ENCODE data around the gene KLF11. TPM values are rescaled to one million over a fixed set of nuclear protein-coding genes. Genes with fewer than 3 reads are reported as not detected.

The KLF11 gene
- total RNA-seq, 3 donors from 2014 or later (not counting 1 experiment from before 2014, with no cell fraction given), result 47.3 to 85.8 (median 49.3) TPM

DNA sequence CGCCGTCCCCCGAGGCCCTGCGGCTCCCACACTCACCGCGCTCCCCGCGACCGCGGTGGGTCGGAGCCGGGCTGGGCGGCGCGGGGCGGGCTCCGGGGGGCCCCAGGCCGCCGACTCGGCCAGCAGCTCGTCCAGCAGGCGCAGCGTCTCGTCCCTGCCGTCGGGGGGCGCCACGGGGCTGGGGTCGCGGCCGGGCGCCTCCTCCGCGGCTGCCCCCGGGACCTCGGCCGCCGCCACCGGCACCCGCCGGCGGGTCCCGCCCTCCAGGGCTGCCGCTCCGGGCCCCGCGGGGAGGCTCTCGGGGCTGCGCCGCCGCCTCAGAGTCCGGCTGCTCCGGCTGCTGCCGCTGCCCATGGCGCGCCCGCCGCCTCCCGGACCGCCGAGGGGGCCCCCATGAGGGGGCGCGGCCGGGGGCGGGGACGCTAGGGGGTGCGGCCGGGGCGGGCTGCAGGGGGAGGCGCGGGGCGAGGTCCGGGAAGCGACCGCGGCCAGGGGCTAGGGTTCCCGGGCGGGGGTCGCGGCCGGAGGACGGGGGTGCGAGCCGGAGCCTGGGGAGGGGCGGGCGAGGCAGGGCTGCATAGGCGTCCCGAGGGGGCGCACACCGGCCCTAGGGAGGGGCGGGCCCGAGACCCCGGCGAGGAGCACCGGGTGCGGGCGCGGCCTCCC lies 36.7 kb downstream of the KLF11 start, which contains the start of gene CYS1:
CYS1 (minus strand) TSS at position 542 of the 666 bp plus-strand sequence; CDS start at position 354, 188 bp downstream.
- intact Hi-C loops (cut with micrococcal nuclease), result no loop called here

DNA sequence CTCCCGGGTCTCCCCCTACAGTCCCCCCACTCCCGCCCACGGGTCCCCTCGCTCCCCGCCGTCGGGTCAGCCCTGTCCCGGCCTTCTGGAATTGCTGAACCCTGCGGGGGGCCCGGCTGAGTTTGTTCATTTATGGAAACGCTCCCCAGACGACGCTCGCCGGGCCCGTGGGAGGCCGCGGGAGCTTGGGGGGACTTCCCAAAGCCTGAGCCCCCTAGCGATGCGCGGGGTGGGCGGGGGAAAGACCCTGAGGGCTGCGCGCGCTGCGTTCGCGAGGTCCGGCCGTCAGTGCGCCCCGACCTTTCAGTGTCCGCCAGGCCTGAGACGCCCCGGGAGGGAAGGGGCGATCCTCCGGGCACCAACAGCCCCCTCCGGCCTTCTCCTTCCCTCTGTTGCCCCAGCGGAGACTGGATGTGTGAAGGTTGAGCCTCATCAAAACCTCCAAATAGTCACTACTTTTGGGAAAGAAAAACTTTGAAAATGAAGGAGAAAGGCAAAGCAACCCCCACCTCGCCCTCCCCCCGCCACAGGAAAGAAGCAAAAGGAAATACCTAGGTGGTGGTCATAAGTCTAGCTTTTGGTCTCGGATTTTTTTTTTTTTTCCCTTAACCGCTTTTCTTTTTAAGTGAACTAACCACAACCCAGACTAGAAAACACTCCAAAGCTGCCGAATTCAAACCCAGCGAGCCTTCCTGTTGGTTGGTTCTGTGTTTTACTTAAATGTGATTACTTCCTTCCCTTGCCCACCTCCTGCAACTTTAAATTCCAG lies 37.4 kb downstream of the KLF11 start:
- peaks cover 18 to 21% of the 10 kb centered on the region in 2 donors for H3K4me1 Mint-ChIP-seq
- ATAC-seq (peak in 2 of 3 donors; percentile 43 to 68), DNase-seq (peak in 1 of 2 donors; percentile 71)
- H3K9me3 Mint-ChIP-seq, result no peaks in the 10 kb centered on the region
- under 1% methylated on average over 40 of the region's 45 CpGs for WGBS (ENCODE audit: insufficient coverage)
- no peaks in the 10 kb centered on the region for H3K36me3 Mint-ChIP-seq
- H3K27me3 ChIP-seq (ENCODE audit: control insufficient read depth, insufficient read depth, low read length), result peaks cover 46% of the 10 kb centered on the region
- intact Hi-C loops (cut with micrococcal nuclease), result no loop called here
- H3K27me3 Mint-ChIP-seq (ENCODE audit: low read depth in 2 of 2), result peaks cover 63 to 71% of the 10 kb centered on the region in 2 donors
- H3K4me3 Mint-ChIP-seq, result peak overlapping the region; percentile 82
- H3K36me3 ChIP-seq (ENCODE audit: control insufficient read depth, insufficient read depth, low read length), result no peaks in the 10 kb centered on the region
- H3K27ac ChIP-seq (ENCODE audit: low read length), result no peak overlapping the region
- H3K27ac Mint-ChIP-seq, result peak overlapping the region in 1 of 2 donors; percentile 51
- no peaks in the 10 kb centered on the region for H3K9me3 ChIP-seq (ENCODE audit: control insufficient read depth, insufficient read depth, low read length)
- TF ChIP-seq, protein P1, sequence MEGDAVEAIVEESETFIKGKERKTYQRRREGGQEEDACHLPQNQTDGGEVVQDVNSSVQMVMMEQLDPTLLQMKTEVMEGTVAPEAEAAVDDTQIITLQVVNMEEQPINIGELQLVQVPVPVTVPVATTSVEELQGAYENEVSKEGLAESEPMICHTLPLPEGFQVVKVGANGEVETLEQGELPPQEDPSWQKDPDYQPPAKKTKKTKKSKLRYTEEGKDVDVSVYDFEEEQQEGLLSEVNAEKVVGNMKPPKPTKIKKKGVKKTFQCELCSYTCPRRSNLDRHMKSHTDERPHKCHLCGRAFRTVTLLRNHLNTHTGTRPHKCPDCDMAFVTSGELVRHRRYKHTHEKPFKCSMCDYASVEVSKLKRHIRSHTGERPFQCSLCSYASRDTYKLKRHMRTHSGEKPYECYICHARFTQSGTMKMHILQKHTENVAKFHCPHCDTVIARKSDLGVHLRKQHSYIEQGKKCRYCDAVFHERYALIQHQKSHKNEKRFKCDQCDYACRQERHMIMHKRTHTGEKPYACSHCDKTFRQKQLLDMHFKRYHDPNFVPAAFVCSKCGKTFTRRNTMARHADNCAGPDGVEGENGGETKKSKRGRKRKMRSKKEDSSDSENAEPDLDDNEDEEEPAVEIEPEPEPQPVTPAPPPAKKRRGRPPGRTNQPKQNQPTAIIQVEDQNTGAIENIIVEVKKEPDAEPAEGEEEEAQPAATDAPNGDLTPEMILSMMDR (IDR thresholded peaks at IDR 0.05), result no peak
- H3K4me3 ChIP-seq (ENCODE audit: low read length), result peak overlapping the region; percentile 11
- peaks cover 27% of the 10 kb centered on the region for H3K4me1 ChIP-seq (ENCODE audit: control insufficient read depth, insufficient read depth, low read length)

More for the DNA sequence above, 36.7 kb downstream of the KLF11 start, which contains the start of gene CYS1:
- peaks cover 18 to 21% of the 10 kb centered on the region in 2 donors for H3K4me1 Mint-ChIP-seq
- Histone ChIP-seq H3K4me1 (ENCODE audit: control insufficient read depth, insufficient read depth, low read length) (peaks cover 27% of the 10 kb centered on the region), H3K27ac (ENCODE audit: low read length) (no peak within 1 kb of the TSS), H3K27me3 (ENCODE audit: control insufficient read depth, insufficient read depth, low read length) (peaks cover 46% of the 10 kb centered on the region), H3K36me3 (ENCODE audit: control insufficient read depth, insufficient read depth, low read length) (no peaks in the 10 kb centered on the region), H3K9me3 (ENCODE audit: control insufficient read depth, insufficient read depth, low read length) (no peaks in the 10 kb centered on the region), H3K4me3 (ENCODE audit: low read length) (peak within 1 kb of the TSS; percentile 11)
- ATAC-seq (peak; percentile 58 to 60 (median 60)), DNase-seq (peak in 1 of 2 donors; percentile 34)
- H3K9me3 Mint-ChIP-seq, result no peaks in the 10 kb centered on the region
- TF ChIP-seq, protein P1 (IDR thresholded peaks at IDR 0.05), result no peak
- peak within 1 kb of the TSS in 1 of 2 donors; percentile 51 for H3K27ac Mint-ChIP-seq
- under 1% methylated on average over 98 of the region's 98 CpGs for WGBS (ENCODE audit: insufficient coverage)
- peak within 1 kb of the TSS; percentile 90 for H3K4me3 Mint-ChIP-seq
- H3K36me3 Mint-ChIP-seq, result no peaks in the 10 kb centered on the region
- H3K27me3 Mint-ChIP-seq (ENCODE audit: low read depth in 2 of 2), result peaks cover 66 to 76% of the 10 kb centered on the region in 2 donors

DNA sequence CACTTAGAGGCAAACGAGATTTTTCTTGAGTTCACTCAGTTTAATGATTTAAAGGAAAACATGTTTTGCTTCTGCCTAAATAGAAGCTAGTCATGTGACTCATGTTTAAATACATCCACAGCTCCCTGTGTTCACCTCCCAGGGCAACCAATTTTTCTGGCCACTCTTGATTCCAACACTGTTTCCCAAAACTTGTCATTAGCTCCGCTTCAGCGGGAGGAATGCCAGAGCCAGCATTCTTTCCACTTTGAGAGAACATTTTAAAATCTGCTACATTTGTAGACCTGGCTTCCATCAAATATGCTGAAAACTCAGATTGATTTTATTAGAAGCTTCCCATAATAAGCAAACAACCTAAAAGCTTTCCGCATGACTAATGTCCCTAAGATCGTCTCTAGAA lies 39.7 kb downstream of the KLF11 start:
- Histone ChIP-seq H3K36me3 (ENCODE audit: control insufficient read depth, insufficient read depth, low read length) (no peaks in the 10 kb centered on the region), H3K9me3 (ENCODE audit: control insufficient read depth, insufficient read depth, low read length) (no peaks in the 10 kb centered on the region), H3K27ac (ENCODE audit: low read length) (no peak overlapping the region), H3K4me3 (ENCODE audit: low read length) (no peak overlapping the region), H3K4me1 (ENCODE audit: control insufficient read depth, insufficient read depth, low read length) (peaks cover 27% of the 10 kb centered on the region), H3K27me3 (ENCODE audit: control insufficient read depth, insufficient read depth, low read length) (peaks cover 43% of the 10 kb centered on the region)
- no peak overlapping the region for H3K4me3 Mint-ChIP-seq
- TF ChIP-seq, protein P1 (IDR thresholded peaks at IDR 0.05), result no peak
- no peak for DNase-seq
- no peaks in the 10 kb centered on the region for H3K36me3 Mint-ChIP-seq
- 93% methylated on average over 4 of the region's 5 CpGs for WGBS (ENCODE audit: insufficient coverage)
- peaks cover 56 to 57% of the 10 kb centered on the region in 2 donors for H3K27me3 Mint-ChIP-seq (ENCODE audit: low read depth in 2 of 2)
- intact Hi-C loops (cut with micrococcal nuclease), result no loop called here
- H3K4me1 Mint-ChIP-seq, result peaks cover 18 to 20% of the 10 kb centered on the region in 2 donors
- no peaks in the 10 kb centered on the region for H3K9me3 Mint-ChIP-seq
- ATAC-seq, result no peak
- no peak overlapping the region for H3K27ac Mint-ChIP-seq
